ENCODE results near the gene PABPC1L.

GRCh38 chr20:44866703-44867335 is 43.0 kb upstream of the PABPC1L start:
- TF ChIP-seq CTCF (IDR thresholded peaks at IDR 0.05) (no peak), MAX (CRISPR knock-in tag; IDR thresholded peaks at IDR 0.05) (no peak), SMAD4 (CRISPR knock-in tag; IDR thresholded peaks at IDR 0.05) (no peak), FOXK1 (CRISPR knock-in tag; IDR thresholded peaks at IDR 0.05) (no peak), ATF1 (CRISPR knock-in tag; IDR thresholded peaks at IDR 0.05) (no peak), USF2 (CRISPR knock-in tag; IDR thresholded peaks at IDR 0.05) (no peak), TEAD4 (CRISPR knock-in tag; IDR thresholded peaks at IDR 0.05) (no peak), ATF6 (CRISPR knock-in tag; IDR thresholded peaks at IDR 0.05) (no peak), IRF2 (CRISPR knock-in tag; IDR thresholded peaks at IDR 0.05; ENCODE audit: borderline replicate concordance, low read depth) (no peak), ATF2 (CRISPR knock-in tag; IDR thresholded peaks at IDR 0.05; ENCODE audit: borderline replicate concordance, low read depth) (no peak), TCF7 (CRISPR knock-in tag; IDR thresholded peaks at IDR 0.05; ENCODE audit: low read depth) (no peak), GTF2I (CRISPR knock-in tag; conservative IDR thresholded peaks at IDR 0.05) (no peak), SP1 (CRISPR knock-in tag; conservative IDR thresholded peaks at IDR 0.05) (no peak), NFATC4 (CRISPR knock-in tag; IDR thresholded peaks at IDR 0.05) (no peak)

All from WTC11 (cell line).